ENCODE results near the gene HSPB9.
"Not testable (repeated sequence)": the region's sequence is repeated elsewhere in the genome, so short reads cannot be mapped to it uniquely, and the experiment has no call there.

Gene HSPB9

GRCh38 chr17:42119301-42119700 lies 3.3 kb upstream of the HSPB9 start:
- no peak for FAIRE-seq
- no peak for DNase-seq (ENCODE audit: low spot score)

DNA sequence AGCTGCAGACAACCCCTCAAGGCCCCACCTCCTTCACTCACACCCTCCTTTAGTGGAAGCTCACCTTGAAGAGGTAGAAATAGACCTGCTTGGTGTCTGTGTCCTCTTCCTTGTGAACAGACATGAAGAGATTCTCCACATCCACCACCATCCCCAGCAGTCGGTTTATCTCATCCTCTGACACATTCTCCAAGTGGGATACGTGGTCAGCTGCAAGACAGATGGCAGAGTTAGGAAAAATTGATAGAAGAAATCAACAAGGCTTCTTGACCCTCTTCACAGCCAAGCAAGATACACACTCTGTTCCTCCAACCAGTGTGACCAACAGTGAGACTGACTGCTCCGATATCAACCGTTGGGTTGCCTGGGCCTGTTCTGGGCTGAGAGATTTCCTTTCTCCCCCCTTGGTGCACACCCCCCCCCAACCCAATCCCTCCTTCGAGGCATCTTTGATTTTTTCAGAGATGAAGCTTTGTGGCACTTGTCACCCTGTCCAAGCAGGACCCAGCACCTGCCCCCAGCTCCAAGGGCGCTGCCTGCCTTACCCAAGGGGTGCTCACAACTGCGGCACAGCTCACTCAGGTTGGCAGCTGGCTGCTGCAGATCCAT lies 2.3 kb upstream of the HSPB9 start:
- DNase-seq (ENCODE audit: low spot score) (no peak), FAIRE-seq (no peak)

DNA sequence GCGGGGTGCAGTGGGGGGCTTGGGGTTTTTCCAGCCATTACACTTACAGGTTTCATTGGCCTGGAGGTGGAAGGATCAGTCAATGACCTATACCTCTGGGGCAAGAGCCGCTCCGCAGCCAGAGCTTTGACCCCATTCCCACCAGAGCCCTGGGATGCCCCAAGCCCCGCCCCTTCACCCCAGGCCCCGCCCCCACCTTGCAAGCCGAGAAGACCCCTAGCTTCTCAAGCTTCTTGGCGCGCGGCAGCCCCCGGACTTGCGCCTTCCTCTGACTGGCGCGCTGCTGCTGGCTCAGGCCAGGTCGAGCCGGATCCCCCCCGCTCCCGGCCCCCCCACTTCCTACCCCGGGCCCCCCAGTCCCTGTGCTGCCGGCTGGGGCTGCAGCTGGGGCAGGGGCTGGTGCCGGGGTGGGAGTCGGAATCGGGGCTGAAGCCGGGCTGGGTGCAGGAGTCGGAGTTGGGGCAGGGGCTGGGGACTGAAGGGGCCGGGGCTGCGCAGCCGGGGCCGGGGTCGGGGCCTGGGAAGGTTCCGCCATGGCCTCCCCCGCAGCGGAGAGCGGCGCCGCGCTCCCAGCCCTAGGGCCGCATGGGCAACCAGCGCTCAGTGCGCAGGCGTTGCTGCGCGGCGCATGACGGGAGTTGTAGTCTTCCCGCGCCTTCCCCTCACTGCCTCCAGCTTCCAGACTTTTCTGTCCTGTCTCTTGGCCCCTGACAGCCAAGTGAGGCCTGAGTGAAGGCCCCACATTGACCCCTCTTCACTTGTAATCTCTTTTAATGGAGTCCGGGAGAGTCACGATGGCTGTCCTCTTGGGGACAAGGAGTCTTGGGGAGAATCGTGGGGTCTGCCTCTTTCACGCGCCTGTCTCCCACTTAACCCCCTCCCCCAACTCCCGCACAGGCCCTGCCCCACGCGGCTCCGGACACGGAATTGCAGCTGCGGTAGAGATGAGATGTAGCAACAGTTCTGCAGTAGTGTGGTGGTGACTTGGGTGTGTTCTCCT lies 1.5 kb upstream of the HSPB9 start, which contains the start of gene KAT2A:
TSS of gene KAT2A (minus strand) at position 598 of the 1,000 bp plus-strand sequence. CDS start at position 535, 63 bp downstream.
- peak; percentile 95 for FAIRE-seq

GRCh38 chr17:42124256-42124655 lies 1.7 kb downstream of the HSPB9 start:
- FAIRE-seq, result no peak
- DNase-seq (ENCODE audit: low spot score), result no peak

More for the DNA sequence above, 1.5 kb upstream of the HSPB9 start, which contains the start of gene KAT2A:
- DNase-seq (ENCODE audit: low spot score), result peak; percentile 98

DNA sequence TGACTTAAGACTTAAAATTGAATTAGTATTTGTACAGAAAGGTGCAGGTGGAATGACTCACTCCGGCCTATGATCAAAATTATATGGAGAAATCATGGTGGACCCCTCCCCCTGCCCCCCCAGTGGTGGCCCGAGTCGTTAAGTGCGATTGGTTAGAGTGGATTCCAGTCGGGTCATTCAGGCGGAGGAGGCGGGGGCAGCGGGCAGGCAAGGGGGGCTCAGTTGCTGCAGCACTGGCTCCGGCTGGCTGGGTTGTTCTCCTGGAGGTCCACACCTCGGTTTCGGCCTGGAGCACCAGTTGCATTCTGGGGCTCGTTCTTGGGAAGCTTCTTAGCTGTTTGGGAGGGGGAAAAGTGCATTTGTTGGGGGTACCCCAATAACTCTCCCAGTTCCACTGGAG lies 3.0 kb downstream of the HSPB9 start:
- DNase-seq (ENCODE audit: low spot score) (no peak), FAIRE-seq (no peak)

DNA sequence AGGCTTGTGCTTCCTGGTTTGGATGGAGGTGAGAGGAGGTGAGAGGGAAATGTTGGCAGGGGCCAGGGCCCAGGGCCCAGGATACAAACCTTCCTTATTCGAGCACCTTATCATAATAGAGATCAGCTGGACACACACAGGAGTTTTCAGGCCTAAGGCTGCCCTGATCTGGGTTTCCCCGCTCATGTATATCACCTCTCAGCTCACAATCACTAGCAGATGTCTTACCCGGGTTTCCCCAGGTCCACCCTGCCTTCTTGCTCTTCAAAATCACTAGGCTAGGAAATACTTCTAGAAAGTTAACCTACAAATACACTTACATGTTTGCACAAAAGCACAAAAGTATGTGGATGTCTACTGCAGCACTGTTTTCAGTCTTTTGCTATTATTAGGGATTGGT lies 4.2 kb downstream of the HSPB9 start:
- DNase-seq (ENCODE audit: low spot score), result no peak
- FAIRE-seq, result no peak

- DNase-seq (ENCODE audit: low spot score) (no peak), FAIRE-seq (no peak)
These were observed 4.8 kb downstream of the HSPB9 start for GRCh38 chr17:42127414-42127813.

- no peak for DNase-seq (ENCODE audit: low spot score)
- FAIRE-seq, result no peak
These were observed 6.7 kb downstream of the HSPB9 start for GRCh38 chr17:42129109-42129837.

- FAIRE-seq (no peak), DNase-seq (ENCODE audit: low spot score) (no peak)
These were observed 7.8 kb downstream of the HSPB9 start for GRCh38 chr17:42130310-42130936.

DNA sequence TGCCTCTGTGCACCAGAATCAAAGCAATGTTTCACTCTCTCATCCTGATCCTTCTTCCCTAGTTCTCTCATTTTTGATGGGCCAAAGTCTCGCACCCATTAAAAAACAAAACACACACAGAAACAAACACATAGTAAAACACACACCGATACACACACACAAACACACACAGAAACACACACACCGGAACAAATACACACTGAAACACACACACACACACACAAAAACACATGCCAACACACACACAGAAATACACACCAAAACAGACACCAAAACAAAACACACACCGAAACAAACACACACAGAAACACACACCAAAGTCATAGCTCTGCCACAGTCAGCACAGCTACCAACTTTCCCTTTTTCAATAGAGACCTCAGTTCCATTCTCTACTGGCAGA lies 8.6 kb downstream of the HSPB9 start:
- no peak for DNase-seq (ENCODE audit: low spot score)
- peak; percentile 74 for FAIRE-seq

GRCh38 chr17:42131981-42132432 lies 9.4 kb downstream of the HSPB9 start:
- DNase-seq (ENCODE audit: low spot score) (no peak), FAIRE-seq (no peak)

- FAIRE-seq, result no peak
- peak; percentile 35 for DNase-seq (ENCODE audit: low spot score)
These were observed 10.3 kb downstream of the HSPB9 start for GRCh38 chr17:42132941-42133340.

DNA sequence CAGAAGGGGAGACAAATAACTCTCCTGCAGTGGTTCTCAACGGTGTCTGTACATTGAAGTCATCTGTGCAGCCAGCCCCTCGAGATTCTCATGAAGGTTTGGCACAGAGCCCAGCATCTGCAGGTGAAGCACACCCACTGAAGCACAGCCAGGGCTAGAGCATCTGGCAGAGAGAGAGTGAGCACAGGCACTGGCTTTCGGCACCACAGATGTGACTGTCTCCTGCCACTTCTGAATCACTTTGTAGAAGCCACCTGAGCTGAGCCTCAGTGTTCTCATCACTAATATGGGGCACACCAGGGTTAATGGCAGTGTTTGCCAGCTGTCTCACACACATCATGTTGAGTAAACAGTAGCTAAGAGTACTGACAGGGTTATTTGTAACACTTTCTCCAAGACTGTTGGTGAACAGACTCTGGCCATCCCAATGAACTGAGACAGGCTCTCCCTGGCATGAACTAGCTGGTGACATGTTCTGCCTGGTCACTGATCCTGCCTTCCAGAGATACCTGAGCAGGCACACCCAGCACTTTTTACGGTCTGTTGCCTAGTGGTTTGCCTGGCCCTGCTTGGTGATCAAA lies 10.9 kb downstream of the HSPB9 start:
- FAIRE-seq (no peak), DNase-seq (ENCODE audit: low spot score) (no peak)

DNA sequence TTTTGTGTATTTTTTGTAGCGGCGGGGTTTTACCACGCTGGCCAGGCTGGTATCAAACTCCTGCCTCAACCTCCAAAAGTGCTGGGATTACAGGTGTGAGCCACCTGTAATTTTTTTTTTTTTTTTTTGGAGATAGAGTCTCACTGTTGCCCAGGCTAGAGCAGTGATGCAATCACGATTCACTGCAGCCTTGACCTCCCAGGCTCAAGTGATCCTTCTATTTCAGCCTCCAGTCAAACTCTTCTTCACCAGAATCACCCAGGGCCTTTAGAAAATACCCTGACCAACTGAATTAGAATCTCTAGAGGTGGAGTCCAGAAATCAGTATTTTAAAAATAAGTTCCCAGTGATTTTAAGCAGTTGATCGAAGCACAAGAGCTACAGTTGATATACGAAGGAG lies 12.5 kb downstream of the HSPB9 start:
- DNase-seq (ENCODE audit: low spot score) (no peak), FAIRE-seq (no peak)

DNA sequence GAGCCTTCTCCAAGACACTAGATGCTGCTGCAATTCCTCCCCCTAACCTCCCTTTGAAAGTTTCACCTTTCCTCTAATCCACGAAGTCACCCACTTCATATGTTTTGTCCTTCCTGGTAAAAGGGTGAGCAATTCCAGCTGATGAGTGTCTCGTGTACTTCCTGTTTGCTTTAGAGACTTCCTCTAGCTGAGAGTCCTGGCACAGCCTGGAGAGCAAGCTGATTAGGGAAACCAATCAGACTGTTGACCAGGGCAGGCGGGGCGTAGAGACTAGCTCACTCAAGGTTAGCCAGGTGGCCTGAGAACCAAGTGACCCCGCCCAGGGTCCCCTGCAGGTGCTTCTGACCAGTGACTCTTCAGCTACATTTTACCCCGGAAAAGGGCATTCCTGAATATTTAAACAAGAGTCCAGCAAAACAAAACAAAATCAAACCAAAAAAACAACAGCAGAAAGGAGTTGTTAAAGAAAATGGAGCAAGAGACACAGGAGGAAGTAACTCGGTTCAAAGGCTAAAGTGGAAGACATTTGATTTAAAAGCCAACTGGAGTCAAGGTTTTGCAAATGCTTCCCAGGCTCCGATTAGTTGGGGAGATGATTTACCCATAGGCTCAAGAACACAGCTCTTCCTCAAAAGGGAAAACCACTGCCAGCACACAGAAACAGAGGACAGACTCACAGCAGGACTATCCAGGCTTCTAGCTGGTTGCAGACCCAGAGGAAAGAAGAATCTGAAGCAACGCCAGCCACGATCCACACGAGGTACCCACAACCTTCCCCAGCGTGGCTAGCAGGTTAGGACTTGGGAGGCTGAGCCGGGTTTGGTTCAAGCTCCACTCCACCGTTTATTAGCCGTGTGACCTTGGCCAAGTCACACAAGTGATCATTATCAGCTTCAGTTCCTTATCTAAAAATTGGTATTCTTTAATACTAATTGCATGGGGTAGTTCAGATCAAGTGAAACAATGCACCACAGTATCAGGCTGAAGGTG lies 13.4 kb downstream of the HSPB9 start:
- FAIRE-seq, result no peak
- no peak for DNase-seq (ENCODE audit: low spot score)

GRCh38 chr17:42136654-42137051 lies 14.0 kb downstream of the HSPB9 start:
- DNase-seq (ENCODE audit: low spot score) (no peak), FAIRE-seq (no peak)

- FAIRE-seq (no peak), DNase-seq (ENCODE audit: low spot score) (no peak)
These were observed 16.3 kb downstream of the HSPB9 start for GRCh38 chr17:42138749-42139492.

DNA sequence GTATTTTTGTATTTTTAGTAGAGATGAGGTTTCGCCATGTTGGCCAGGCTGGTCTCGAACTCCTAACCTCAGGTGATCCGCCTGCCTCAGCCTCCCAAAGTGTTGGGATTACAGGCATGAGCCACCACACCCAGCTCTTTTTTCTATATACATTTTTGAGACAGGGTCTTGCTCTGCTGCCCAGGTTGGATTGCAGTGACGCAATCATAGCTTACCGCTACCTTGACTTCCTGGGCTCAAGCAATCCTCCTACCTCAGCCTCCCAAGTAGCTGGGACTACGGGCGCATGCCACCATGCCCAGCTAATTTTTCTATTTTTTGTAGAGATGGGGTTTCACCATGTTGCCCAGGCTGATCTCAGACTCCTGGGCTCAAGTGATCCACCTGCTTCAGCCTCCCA lies 18.1 kb downstream of the HSPB9 start:
- not testable (repeated sequence) for FAIRE-seq

GRCh38 chr17:42141382-42141781 lies 18.8 kb downstream of the HSPB9 start:
- no peak for FAIRE-seq
- no peak for DNase-seq (ENCODE audit: low spot score)

More for the DNA sequence above, 18.1 kb downstream of the HSPB9 start:
- DNase-seq (ENCODE audit: low spot score), result not testable (repeated sequence)

Data from urothelium cell line (cell line).